ENCODE results near the gene UBALD1. TPM values are rescaled to one million over a fixed set of nuclear protein-coding genes. Genes with fewer than 3 reads are reported as not detected.

UBALD1 gene
- total and polyA plus RNA-seq, 10 of the 15 experiments (the other 5 are each of a cell fraction or from before 2014, with no cell fraction given): 0.05 to 32.7 (median 5.1) TPM

GRCh38 chr16:4624015-4624826 is 9.5 kb upstream of the UBALD1 start, which contains the start of gene MGRN1 (continued):
- TF ChIP-seq IRF3 (IDR thresholded peaks at IDR 0.05) (0 out of 2 replicates have a peak, but pooled peaks have one; percentile 4), BHLHE40 (IDR thresholded peaks at IDR 0.05; ENCODE audit: borderline replicate concordance in 1 of 2, low read depth in 2 of 2, low read length in 1 of 2) (peak; percentile 96 to 97), PML (IDR thresholded peaks at IDR 0.05; ENCODE audit: low read length) (no peak), FOXK2 (IDR thresholded peaks at IDR 0.05) (peak; percentile 98), ZNF207 (IDR thresholded peaks at IDR 0.05; ENCODE audit: borderline replicate concordance) (peak; percentile 95; the same call in 1 of the 2 replicates), PAX5 (IDR thresholded peaks at IDR 0.05; ENCODE audit: borderline replicate concordance, low read depth, low read length) (no peak), FOXM1 (IDR thresholded peaks at IDR 0.05; ENCODE audit: low read depth, low read length) (peak; percentile 99), NR2F1 (conservative IDR thresholded peaks at IDR 0.05) (no peak), BACH1 (IDR thresholded peaks at IDR 0.05; ENCODE audit: borderline replicate concordance) (no peak), SREBF1 (IDR thresholded peaks at IDR 0.05; ENCODE audit: low read length) (peak; percentile 96), YY1 (IDR thresholded peaks at IDR 0.05; ENCODE audit: low read depth, low read length) (0 out of 2 replicates have a peak, but pooled peaks have one; percentile 44), YBX1 (IDR thresholded peaks at IDR 0.05) (no peak), TCF12 (IDR thresholded peaks at IDR 0.05; ENCODE audit: low read depth, low read length) (peak; percentile 83), RUNX3 (IDR thresholded peaks at IDR 0.05; ENCODE audit: low read length) (peak; percentile 82), SMAD1 (IDR thresholded peaks at IDR 0.05; ENCODE audit: low read depth, partially characterized antibody) (peak; percentile 34), RELB (IDR thresholded peaks at IDR 0.05; ENCODE audit: low read depth) (peak; percentile 94), RAD21 (IDR thresholded peaks at IDR 0.05; ENCODE audit: insufficient read depth, low read depth, low read length) (peak; percentile 66), ZNF592 (IDR thresholded peaks at IDR 0.05) (0 out of 2 replicates have a peak, but pooled peaks have one; percentile 88), CREM (IDR thresholded peaks at IDR 0.05; ENCODE audit: low read depth) (peak; percentile 64; the same call in 1 of the 2 replicates), SKIL (IDR thresholded peaks at IDR 0.05; ENCODE audit: low read depth, poor library complexity, severe bottlenecking) (peak; percentile 97), RAD51 (IDR thresholded peaks at IDR 0.05) (peak; percentile 38; the same call in 1 of the 2 replicates), CBFB (IDR thresholded peaks at IDR 0.05; ENCODE audit: low read depth) (peak; percentile 77)

Data from GM12878 (cell line).